GM15510 (cell line): ENCODE data around the gene OPN5.

Experiments
- POLR2A ChIP-seq: IDR thresholded peaks from 3 replicates; pipeline ENCODE4 v1.6.1; 2011; ENCODE audit warnings: borderline replicate concordance; ENCODE audit not compliant: insufficient read length; ENCODE audit errors: extremely low read depth

The OPN5 gene, protein sequence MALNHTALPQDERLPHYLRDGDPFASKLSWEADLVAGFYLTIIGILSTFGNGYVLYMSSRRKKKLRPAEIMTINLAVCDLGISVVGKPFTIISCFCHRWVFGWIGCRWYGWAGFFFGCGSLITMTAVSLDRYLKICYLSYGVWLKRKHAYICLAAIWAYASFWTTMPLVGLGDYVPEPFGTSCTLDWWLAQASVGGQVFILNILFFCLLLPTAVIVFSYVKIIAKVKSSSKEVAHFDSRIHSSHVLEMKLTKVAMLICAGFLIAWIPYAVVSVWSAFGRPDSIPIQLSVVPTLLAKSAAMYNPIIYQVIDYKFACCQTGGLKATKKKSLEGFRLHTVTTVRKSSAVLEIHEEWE

GRCh38 chr6:47781732-47782131, at the start of gene OPN5:
Gene OPN5, plus strand, starts transcription at chr6:47782032. Its CDS starts 35 bp downstream, at chr6:47782067.
- TF ChIP-seq POLR2A = no peak

- no peak for TF ChIP-seq POLR2A
These were observed 47.8 kb upstream of the OPN5 start for GRCh38 chr6:47733879-47734558.

GRCh38 chr6:47734831-47735481, 46.9 kb upstream of the OPN5 start:
- TF ChIP-seq POLR2A = no peak

DNA sequence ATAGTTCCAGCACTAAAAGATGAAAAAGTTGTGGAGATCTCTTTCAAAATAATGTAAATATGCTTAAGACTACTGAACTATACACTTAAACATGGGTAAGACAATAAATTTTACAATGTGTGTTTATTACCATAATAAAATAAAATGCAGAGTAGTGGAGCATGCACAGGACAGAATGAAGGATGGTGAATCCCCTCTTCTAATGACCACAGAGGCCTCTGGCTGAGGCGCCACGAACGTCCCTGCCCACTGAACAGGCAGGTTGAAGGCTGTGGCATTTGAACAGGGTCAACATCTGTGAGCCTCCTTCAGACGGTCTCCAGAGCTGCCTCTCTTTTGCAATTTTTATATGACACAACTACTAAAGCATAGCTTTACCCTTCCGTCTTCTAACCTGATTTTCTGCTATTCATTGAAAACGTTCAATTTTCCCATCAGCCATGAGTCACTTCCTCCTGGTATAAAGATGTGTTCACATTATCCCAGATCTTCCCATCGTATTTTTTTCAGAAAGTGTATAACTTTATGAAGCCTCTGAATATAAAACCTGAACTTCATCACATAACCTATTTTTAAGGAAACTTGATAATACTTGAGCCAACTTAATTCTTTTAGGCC, 45.6 kb upstream of the OPN5 start:
- TF ChIP-seq POLR2A = no peak

DNA sequence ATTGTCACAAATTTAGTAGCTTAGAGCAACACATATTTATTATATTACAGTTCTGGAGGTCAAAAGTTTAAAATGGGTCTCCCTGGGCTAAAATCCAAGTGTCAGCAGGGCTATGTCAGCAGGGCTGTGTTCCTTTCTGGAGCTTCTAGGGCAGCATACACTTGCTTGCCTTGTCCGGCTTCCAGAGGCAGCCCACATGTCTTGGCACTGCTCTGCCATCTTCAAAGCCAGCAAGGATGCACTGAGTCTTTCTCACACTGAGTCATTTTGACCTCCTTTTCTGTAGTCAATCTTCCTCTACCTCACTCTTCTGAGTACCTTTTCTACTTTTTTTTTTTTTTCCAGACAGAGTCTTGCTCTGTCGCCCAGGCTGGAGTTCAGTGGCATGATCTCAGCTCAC, 44.4 kb upstream of the OPN5 start:
- no peak for TF ChIP-seq POLR2A

DNA sequence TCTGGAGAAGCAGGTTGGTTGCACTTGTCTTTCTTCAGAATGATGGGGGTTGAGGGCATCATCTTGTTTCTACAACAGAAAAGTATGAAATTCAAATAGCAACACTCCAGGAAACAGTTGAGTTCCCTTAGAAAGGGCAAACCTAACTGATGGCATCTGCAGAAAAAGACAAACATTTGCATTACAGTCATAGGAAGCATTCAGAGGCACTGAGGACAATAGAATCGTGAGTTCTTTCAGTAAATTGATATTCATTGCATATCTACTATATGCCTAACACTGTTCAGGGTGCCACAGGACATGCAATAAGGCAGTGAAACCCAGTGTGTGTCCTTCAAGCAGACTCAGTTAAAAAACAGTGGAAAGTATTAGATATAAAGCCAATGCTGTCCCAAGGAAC, 41.1 kb upstream of the OPN5 start:
- TF ChIP-seq POLR2A = no peak

- TF ChIP-seq POLR2A = no peak
These were observed 40.0 kb upstream of the OPN5 start for GRCh38 chr6:47741807-47742206.

DNA sequence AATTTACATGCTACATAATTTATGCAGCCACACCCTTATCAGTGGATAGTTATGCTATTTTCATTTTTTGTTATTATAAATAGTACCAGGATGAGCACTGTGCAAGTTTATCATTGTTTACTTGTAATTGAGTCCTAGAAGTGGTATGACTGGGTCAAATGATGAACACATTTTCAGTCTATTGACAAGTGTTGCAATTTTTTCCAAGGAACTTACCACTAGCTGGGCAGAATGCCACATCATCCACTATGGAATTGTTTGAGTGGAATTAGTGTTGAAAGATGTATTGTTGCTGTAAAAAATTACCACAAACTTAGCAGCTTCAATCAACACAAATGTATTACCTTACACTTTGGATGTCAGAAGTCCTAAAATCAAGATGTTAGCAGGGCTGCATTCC, 38.1 kb upstream of the OPN5 start:
- no peak for TF ChIP-seq POLR2A

DNA sequence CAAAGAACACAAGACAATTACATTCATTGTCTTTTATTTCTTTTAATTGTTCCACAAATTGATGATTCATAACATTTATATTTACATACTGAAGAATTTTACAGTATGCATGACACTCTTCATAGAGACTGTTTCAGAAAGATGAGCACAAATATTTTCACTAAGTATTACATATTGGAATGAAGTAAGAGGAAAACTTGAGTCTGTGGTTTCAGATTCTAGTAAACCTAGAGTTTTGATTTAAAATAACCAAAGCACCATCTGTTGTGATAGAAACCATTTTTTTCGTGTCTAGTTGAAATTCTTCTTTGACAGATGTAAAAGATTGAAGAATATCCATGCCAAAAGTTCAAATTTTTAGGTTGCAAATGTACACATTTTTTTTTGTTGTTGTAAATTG, 32.1 kb upstream of the OPN5 start:
- TF ChIP-seq POLR2A = no peak

DNA sequence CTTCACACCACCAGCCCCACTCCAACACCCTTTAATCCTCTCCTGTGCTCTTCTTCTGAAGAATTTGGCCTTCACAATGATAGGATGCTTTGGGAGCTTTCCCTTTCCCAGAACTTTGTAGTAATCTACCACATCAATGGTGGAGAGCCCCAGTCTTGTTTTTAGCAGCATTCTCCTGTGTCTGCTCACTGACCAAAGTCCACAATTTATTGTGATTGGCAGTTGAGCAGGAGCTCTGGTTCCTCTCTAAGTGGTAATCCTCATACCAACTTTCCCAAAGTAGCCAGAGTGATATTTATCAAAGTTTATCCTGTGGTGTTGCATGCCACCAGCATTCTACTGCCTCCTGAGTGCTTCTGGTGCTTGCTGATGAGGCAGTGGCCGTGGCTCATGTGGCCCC, 29.0 kb upstream of the OPN5 start:
- no peak for TF ChIP-seq POLR2A

DNA sequence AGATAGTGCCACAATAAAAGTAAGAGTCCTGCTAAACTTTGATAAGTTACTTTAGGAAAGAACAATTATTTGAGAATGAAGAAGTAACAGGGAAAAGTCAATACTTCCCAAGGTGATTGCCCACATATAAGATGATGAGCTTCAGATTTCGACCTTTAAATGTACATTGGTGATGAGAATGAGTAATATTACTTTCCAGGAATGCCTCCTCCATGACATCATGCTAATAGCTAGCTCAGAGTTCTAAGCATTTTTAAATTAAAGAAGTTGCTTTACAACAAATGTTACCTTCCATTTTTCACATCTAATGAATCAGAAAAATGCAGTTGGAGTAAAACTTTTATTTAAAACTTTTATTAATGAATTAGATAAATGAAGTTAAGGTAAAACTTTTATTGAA, 22.5 kb upstream of the OPN5 start:
- no peak for TF ChIP-seq POLR2A

DNA sequence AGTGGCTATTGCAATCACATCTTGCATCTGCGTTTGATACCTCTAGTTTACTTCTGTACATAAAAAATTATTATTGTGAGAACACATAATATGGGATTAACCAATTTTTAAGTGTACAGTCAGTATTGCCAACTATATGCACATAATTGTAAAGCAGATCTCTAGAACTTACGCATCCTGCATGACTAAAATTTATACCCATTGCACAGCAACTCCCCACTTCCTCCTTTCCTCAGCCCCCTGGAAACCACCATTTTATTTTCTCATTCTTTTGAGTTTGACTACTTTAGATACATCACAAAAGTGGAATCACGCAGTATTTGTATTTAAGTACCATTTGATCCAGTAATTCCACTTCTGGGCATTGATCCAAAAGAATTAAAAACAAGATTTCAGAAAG, 19.3 kb upstream of the OPN5 start:
- no peak for TF ChIP-seq POLR2A

- TF ChIP-seq POLR2A = no peak
These were observed 15.4 kb upstream of the OPN5 start for GRCh38 chr6:47766445-47766844.

GRCh38 chr6:47767102-47767501, 14.7 kb upstream of the OPN5 start:
- TF ChIP-seq POLR2A = no peak

- no peak for TF ChIP-seq POLR2A
These were observed 11.8 kb upstream of the OPN5 start for GRCh38 chr6:47769982-47770381.

- TF ChIP-seq POLR2A = no peak
These were observed 9.5 kb upstream of the OPN5 start for GRCh38 chr6:47772359-47772758.

- TF ChIP-seq POLR2A = no peak
These were observed 8.8 kb upstream of the OPN5 start for GRCh38 chr6:47773005-47773404.
